Effector memory CD4-positive, alpha-beta T cell (primary cell): ENCODE measurements around the gene PANK1.

ENCODE experiments used
- DNase-seq, 3 donors: peaks; one replicate each; pipeline ENCODE4 v3.0.0-alpha.2; 2020
- H3K27ac ChIP-seq: 2 replicates; pipeline ENCODE4 v1.7.0; 2013; ENCODE audit warnings: mild to moderate bottlenecking, low read length, moderate library complexity; ENCODE audit not compliant: insufficient read depth, poor library complexity, severe bottlenecking
- H3K27me3 ChIP-seq: replicated peaks from 2 replicates; pipeline ENCODE4 v1.7.0; 2013; ENCODE audit warnings: mild to moderate bottlenecking, low read length; ENCODE audit not compliant: insufficient read depth, control insufficient read depth, poor library complexity, severe bottlenecking
- H3K36me3 ChIP-seq: 2 replicates; pipeline ENCODE4 v1.7.0; 2013; ENCODE audit warnings: mild to moderate bottlenecking, low read length, moderate library complexity; ENCODE audit not compliant: control insufficient read depth, insufficient read depth
- H3K4me1 ChIP-seq: 2 replicates; pipeline ENCODE4 v1.7.0; 2013; ENCODE audit warnings: low read length, mild to moderate bottlenecking; ENCODE audit not compliant: control insufficient read depth, insufficient read depth, poor library complexity, severe bottlenecking
- H3K4me3 ChIP-seq: 2 replicates; pipeline ENCODE4 v1.7.0; 2013; ENCODE audit warnings: low read length, low read depth, mild to moderate bottlenecking; ENCODE audit not compliant: insufficient read depth, poor library complexity, severe bottlenecking
- H3K9me3 ChIP-seq: 2 replicates; pipeline ENCODE4 v1.7.0; 2013; ENCODE audit warnings: mild to moderate bottlenecking, low read length, moderate library complexity; ENCODE audit not compliant: control insufficient read depth

The PANK1 gene

GRCh38 chr10:89643812-89644690, 991 bp downstream of the PANK1 start:
- no peaks in the 10 kb centered on the region for H3K9me3 ChIP-seq
- H3K4me3 ChIP-seq, result peak overlapping the region; percentile 84
- peak; percentile 54 to 55 (median 54) for DNase-seq
- H3K36me3 ChIP-seq, result no peaks in the 10 kb centered on the region
- peaks cover 6% of the 10 kb centered on the region for H3K4me1 ChIP-seq
- H3K27me3 ChIP-seq, result no peaks in the 10 kb centered on the region
- peak overlapping the region; percentile 57 for H3K27ac ChIP-seq

DNA sequence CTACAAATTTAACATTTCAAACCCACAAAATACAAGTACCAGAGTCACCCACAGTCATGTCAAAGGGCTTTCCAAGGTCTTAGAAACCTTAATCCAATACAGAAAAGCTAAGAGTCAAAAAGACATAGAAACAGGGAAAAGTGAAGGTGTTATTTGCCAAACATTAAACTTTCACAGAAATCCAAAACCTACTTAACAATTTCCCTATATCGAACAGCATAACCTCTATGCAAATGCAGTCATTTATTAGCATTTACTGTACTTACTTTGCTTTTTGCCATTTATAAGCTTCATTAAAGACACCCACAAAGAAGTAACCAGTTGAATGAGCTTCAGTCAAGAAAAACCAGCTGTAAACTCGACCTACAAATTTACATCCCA, 1.6 kb downstream of the PANK1 start:
- Histone ChIP-seq H3K27ac (no peak overlapping the region), H3K9me3 (no peaks in the 10 kb centered on the region), H3K4me1 (peaks cover 6% of the 10 kb centered on the region), H3K4me3 (peak overlapping the region; percentile 84), H3K27me3 (no peaks in the 10 kb centered on the region), H3K36me3 (no peaks in the 10 kb centered on the region)
- no peak for DNase-seq

GRCh38 chr10:89642193-89642592, 2.8 kb downstream of the PANK1 start:
- no peaks in the 10 kb centered on the region for H3K27me3 ChIP-seq

DNA sequence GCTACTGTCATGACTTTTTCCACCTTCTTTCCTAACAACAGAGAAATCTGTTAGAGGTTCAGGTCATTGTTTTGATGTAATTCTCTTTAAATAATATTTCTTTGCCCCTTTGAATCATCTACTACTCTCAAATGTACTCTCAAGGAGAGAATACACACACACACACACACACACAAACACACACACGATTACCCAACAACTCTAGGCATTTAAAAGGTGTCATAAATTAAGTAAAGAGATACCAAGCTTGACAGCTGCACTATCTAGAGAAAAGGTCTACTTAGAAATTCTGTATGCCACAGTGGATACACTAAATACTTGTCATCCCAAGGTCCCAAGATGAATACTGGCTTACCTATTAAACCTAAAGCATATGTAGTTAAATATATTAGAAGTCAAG, 4.8 kb downstream of the PANK1 start:
- H3K27ac ChIP-seq, result no peak overlapping the region
- no peaks in the 10 kb centered on the region for H3K36me3 ChIP-seq
- peaks cover 1% of the 10 kb centered on the region for H3K4me1 ChIP-seq
- no peak for DNase-seq
- no peaks in the 10 kb centered on the region for H3K9me3 ChIP-seq
- no peaks in the 10 kb centered on the region for H3K27me3 ChIP-seq
- no peak overlapping the region for H3K4me3 ChIP-seq

More at GRCh38 chr10:89642193-89642592, 2.8 kb downstream of the PANK1 start:
- Histone ChIP-seq H3K36me3 (no peaks in the 10 kb centered on the region), H3K4me1 (peaks cover 6% of the 10 kb centered on the region), H3K27ac (no peak overlapping the region), H3K4me3 (no peak overlapping the region), H3K9me3 (no peaks in the 10 kb centered on the region)
- DNase-seq, result no peak

- H3K4me1 ChIP-seq, result no peaks in the 10 kb centered on the region
- no peak for DNase-seq
- no peaks in the 10 kb centered on the region for H3K9me3 ChIP-seq
- no peak overlapping the region for H3K4me3 ChIP-seq
- no peaks in the 10 kb centered on the region for H3K36me3 ChIP-seq
- H3K27me3 ChIP-seq, result no peaks in the 10 kb centered on the region
- no peak overlapping the region for H3K27ac ChIP-seq
Observed at GRCh38 chr10:89639326-89639725, 5.7 kb downstream of the PANK1 start.

GRCh38 chr10:89637113-89637512, 7.9 kb downstream of the PANK1 start:
- H3K27me3 ChIP-seq, result no peaks in the 10 kb centered on the region
- no peaks in the 10 kb centered on the region for H3K9me3 ChIP-seq
- H3K27ac ChIP-seq, result no peak overlapping the region
- H3K4me3 ChIP-seq, result no peak overlapping the region
- H3K36me3 ChIP-seq, result no peaks in the 10 kb centered on the region
- no peak for DNase-seq
- H3K4me1 ChIP-seq, result no peaks in the 10 kb centered on the region

- DNase-seq, result no peak
- Histone ChIP-seq H3K36me3 (no peaks in the 10 kb centered on the region), H3K27me3 (no peaks in the 10 kb centered on the region), H3K9me3 (no peaks in the 10 kb centered on the region), H3K4me3 (no peak overlapping the region), H3K27ac (no peak overlapping the region), H3K4me1 (no peaks in the 10 kb centered on the region)
Observed at GRCh38 chr10:89634637-89635036, 10.4 kb downstream of the PANK1 start.

DNA sequence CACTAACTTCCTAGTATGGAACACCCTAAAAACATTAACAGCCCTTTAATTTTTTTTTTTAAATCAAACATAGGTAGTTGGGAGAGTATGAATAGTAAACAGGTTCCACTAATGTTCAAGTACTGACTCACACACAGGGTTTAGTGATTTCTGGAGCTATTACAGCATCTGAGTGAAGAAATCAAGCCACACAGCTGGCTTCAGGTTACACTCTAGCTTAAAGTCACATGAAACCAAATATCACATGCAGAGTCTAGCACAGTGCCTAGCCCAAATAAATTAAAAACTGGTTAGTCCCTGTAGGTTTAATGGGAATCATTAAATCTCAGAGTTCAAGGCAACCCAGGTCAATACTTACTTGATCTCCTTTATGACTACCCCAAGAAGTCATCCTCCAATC, 11.6 kb downstream of the PANK1 start:
- Histone ChIP-seq H3K4me3 (no peak overlapping the region), H3K36me3 (no peaks in the 10 kb centered on the region), H3K27me3 (no peaks in the 10 kb centered on the region), H3K4me1 (no peaks in the 10 kb centered on the region), H3K9me3 (no peaks in the 10 kb centered on the region), H3K27ac (no peak overlapping the region)
- DNase-seq, result no peak

GRCh38 chr10:89632824-89633223, 12.2 kb downstream of the PANK1 start:
- no peak overlapping the region for H3K27ac ChIP-seq
- H3K36me3 ChIP-seq, result no peaks in the 10 kb centered on the region
- DNase-seq, result no peak

GRCh38 chr10:89627830-89628229, 17.2 kb downstream of the PANK1 start:
- no peaks in the 10 kb centered on the region for H3K9me3 ChIP-seq
- no peak overlapping the region for H3K4me3 ChIP-seq
- H3K27me3 ChIP-seq, result no peaks in the 10 kb centered on the region
- no peak overlapping the region for H3K27ac ChIP-seq
- no peak for DNase-seq
- H3K4me1 ChIP-seq, result no peaks in the 10 kb centered on the region
- no peaks in the 10 kb centered on the region for H3K36me3 ChIP-seq

More at GRCh38 chr10:89632824-89633223, 12.2 kb downstream of the PANK1 start:
- Histone ChIP-seq H3K4me3 (no peak overlapping the region), H3K27me3 (no peaks in the 10 kb centered on the region), H3K4me1 (no peaks in the 10 kb centered on the region), H3K9me3 (no peaks in the 10 kb centered on the region)
